Astrocyte of the cerebellum (primary cell): ENCODE results near the gene ZDHHC11B.
"Not testable (repeated sequence)": the region's sequence is repeated elsewhere in the genome, so short reads cannot be mapped to it uniquely, and the experiment has no call there.

Experiments
- DNase-seq: peaks from one replicate; pipeline ENCODE4 v3.0.0-alpha.2; 2011; ENCODE audit warnings: low read depth
- H3K4me3 ChIP-seq: 2 replicates; pipeline ENCODE4 v1.5.1; 2011; ENCODE audit warnings: mild to moderate bottlenecking, low read depth, low read length, moderate library complexity
- CTCF ChIP-seq: IDR thresholded peaks from 2 replicates; pipeline ENCODE4 v1.5.1; 2012; ENCODE audit warnings: low read length, low read depth, moderate library complexity, mild to moderate bottlenecking; ENCODE audit errors: missing control alignments
- in situ Hi-C: cut with HindIII; loops from 2 replicates; pipeline ENCODE4 v1.10.0; 2017; ENCODE audit warnings: low sequenced_read_pairs

Gene ZDHHC11B

DNA sequence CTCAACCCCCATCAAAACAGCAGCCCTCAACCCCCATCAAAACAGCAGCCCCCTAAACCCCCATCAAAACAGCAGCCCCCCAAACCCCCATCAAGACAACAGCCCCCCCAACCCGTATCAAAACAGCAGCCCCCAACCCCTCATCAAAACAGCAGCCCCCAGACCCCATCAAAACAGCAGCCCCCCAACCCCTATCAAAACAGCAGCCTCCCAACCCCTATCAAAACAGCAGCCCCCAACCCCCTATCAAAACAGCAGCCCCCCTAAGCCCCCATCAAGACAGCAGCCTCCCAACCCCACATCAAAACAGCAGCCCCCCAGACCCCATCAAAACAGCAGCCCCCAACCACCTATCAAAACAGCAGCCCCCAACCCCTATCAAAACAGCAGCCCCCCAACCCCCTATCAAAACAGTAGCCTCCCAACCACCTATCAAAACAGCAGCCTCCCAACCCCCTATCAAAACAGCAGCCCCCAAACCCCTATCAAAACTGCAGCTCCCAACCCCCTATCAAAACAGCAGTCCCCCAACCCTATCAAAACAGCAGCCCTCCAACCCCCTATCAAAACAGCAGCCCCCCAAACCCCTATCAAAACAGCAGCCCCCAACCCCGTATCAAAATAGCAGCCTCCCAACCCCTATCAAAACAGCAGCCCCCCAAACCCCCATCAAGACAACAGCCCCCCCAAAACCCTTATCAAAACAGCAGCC lies 92.6 kb downstream of the ZDHHC11B start:
- no peak for TF ChIP-seq CTCF
- in situ Hi-C loops: no loop called here
- no peak for DNase-seq
- no peak overlapping the region for H3K4me3 ChIP-seq

DNA sequence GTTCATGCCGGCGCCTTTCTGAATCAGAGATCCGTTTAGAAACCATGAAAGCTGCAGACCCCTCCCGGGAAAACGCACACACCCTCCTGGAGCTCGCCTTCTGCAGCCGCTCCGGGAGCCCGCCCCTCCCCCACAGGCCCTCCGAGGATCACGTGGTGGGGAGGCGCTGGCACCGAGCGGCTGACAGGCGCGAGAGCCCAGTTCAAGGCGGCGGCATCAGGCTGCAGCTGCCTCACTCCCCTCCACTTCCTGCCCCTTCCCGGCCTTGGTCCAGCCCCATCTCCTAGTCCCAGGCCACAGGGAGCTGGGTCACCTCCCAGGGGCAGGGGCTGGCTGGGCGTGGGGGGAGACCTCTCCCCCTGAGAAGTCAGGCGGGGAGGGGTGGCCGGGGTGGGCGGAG lies 93.5 kb downstream of the ZDHHC11B start:
- H3K4me3 ChIP-seq, in situ Hi-C loops, DNase-seq: not testable (repeated sequence)

DNA sequence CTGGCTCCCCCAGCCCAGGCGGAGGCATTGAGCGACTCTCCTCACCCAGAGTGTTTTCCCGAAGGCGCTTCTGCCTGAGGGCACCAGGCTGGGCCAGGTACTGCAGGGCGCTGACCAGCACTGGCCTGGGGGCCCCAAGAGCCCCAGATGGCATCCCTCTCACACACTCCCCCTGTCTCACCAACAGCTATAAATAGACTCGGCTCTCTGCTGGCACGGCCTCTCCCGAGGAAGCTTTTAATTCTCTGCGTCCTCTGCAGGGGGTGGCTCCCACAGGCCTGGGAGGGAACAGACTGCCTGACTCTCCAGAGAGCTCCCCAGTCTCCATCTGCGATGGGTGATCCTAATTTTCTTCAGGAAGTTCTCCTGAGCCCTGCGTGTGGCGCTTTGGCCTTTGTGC lies 94.2 kb downstream of the ZDHHC11B start:
- in situ Hi-C loops, H3K4me3 ChIP-seq, DNase-seq: not testable (repeated sequence)

DNA sequence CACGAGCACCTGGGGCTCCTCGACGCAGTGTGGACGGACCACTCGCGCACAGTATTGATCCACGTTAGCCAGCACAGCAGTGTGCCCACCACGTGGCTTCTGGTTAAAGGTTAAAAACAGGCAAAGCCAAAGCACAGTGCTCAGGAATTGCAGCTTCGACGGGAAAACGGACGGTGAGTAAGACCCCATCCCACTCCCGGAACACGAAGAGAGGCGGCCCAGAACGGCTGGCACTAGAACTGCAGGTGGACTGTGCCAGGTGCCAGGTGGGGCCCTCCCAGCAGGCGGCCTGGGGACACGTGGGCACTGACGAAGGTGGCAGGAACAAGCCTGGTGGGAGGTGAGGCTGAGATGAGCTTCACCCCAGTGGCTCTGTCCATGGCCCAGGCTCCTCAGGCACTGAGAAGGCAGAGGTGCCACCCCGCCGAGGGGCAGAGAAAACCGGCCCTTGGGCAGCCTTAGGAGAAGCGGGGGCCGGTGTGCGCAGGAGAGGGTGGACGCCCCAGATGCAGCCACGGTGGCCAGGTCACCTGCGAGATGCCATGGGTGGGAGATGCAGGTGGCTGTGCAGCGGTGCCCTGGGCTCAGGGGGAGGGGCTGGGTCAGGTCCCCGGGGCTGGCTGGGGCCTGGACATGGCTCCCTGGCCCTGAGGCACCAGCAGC lies 96.0 kb downstream of the ZDHHC11B start:
- DNase-seq, in situ Hi-C loops, H3K4me3 ChIP-seq: not testable (repeated sequence)

DNA sequence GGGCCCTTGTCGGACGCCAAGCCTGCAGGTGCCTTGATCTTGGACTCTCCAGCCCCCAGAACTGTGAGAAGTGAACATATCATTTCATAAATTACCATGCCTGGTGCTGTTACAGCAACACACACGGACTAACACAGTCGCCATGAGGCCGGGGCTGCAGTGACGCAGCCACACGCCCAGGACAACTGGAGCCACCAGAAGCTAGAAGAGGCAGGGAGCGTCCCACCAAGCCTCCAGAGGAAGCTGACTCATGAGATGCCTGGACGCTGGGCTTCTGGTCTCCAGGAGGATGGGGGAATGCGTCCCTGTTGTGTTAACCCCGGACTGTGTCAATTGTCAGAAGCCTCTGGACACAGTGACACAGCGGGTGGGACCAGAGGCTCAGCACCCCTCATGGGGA lies 97.6 kb downstream of the ZDHHC11B start:
- in situ Hi-C loops, H3K4me3 ChIP-seq, DNase-seq: not testable (repeated sequence)

GRCh38 chr5:686172-686523 lies 98.4 kb downstream of the ZDHHC11B start:
- DNase-seq, in situ Hi-C loops, H3K4me3 ChIP-seq: not testable (repeated sequence)

GRCh38 chr5:685262-686171 lies 99.0 kb downstream of the ZDHHC11B start:
- in situ Hi-C loops: no loop called here
- no peak overlapping the region for H3K4me3 ChIP-seq
- no peak for TF ChIP-seq CTCF
- DNase-seq: no peak

GRCh38 chr5:684751-685216 lies 99.7 kb downstream of the ZDHHC11B start:
- in situ Hi-C loops: no loop called here
- no peak for DNase-seq
- no peak for TF ChIP-seq CTCF
- no peak overlapping the region for H3K4me3 ChIP-seq
